Activated CD4-positive, alpha-beta T cell treated with anti-CD3 and anti-CD28 coated beads for 24 hours (primary cell): ENCODE results near the gene IRF5.

Source experiments
- DNase-seq, 2 donors: peaks; one replicate each; pipeline ENCODE4 v3.0.0-alpha.2; 2020; ENCODE audit warnings: low read depth in 2 of 2

IRF5 gene

GRCh38 chr7:128920913-128921582 is 16.7 kb upstream of the IRF5 start:
- no peak for DNase-seq

GRCh38 chr7:128921866-128922440 is 15.8 kb upstream of the IRF5 start:
- DNase-seq, result no peak

- no peak for DNase-seq
These were observed 15.0 kb upstream of the IRF5 start for GRCh38 chr7:128922496-128923410.

GRCh38 chr7:128923411-128923800 is 14.3 kb upstream of the IRF5 start:
- no peak for DNase-seq

GRCh38 chr7:128924707-128925588 is 12.8 kb upstream of the IRF5 start:
- DNase-seq, result no peak

GRCh38 chr7:128928159-128928813 is 9.4 kb upstream of the IRF5 start:
- no peak for DNase-seq

GRCh38 chr7:128928882-128929788 is 8.6 kb upstream of the IRF5 start:
- DNase-seq, result no peak

- no peak for DNase-seq
These were observed 6.4 kb upstream of the IRF5 start for GRCh38 chr7:128931190-128931798.

GRCh38 chr7:128931965-128932861 is 5.5 kb upstream of the IRF5 start:
- no peak for DNase-seq

- no peak for DNase-seq
These were observed 4.9 kb upstream of the IRF5 start for GRCh38 chr7:128932862-128933179.

GRCh38 chr7:128933180-128933891 is 4.4 kb upstream of the IRF5 start:
- DNase-seq, result no peak

GRCh38 chr7:128934361-128935341 is 3.1 kb upstream of the IRF5 start:
- DNase-seq, result no peak

- no peak for DNase-seq
These were observed 2.4 kb upstream of the IRF5 start for GRCh38 chr7:128935342-128935730.

GRCh38 chr7:128936798-128937197 is 929 bp upstream of the IRF5 start:
- DNase-seq, result no peak

- no peak for DNase-seq
These were observed 468 bp upstream of the IRF5 start for GRCh38 chr7:128937271-128937646.

- no peak for DNase-seq
These were observed 882 bp downstream of the IRF5 start for GRCh38 chr7:128938544-128939074.
